ENCODE data around the gene TPCN1. TPM values are rescaled to one million over a fixed set of nuclear protein-coding genes. Genes with fewer than 3 reads are reported as not detected.
A peak's percentile ranks its signal among the peaks of the same experiment; 100 is the strongest.

The TPCN1 gene
- total RNA-seq, 1 experiment from 2014 or later, result 18.8 TPM

- POLR2A ChIA-PET (ENCODE audit: low non-redundant PET), result no interaction called here
- Histone ChIP-seq H3K9me3 (ENCODE audit: low read depth, low read length, poor library complexity, severe bottlenecking) (no peaks in the 10 kb centered on the region), H3K27ac (ENCODE audit: low read depth, low read length, poor library complexity, severe bottlenecking) (no peak overlapping the region), H3K4me3 (ENCODE audit: low read depth, low read length, poor library complexity, severe bottlenecking) (no peak overlapping the region), H3K36me3 (ENCODE audit: insufficient read depth, low read length, poor library complexity, severe bottlenecking) (no peaks in the 10 kb centered on the region), H3K4me1 (ENCODE audit: insufficient read depth, low read length, poor library complexity, severe bottlenecking) (no peaks in the 10 kb centered on the region), H3K27me3 (replicated peaks; ENCODE audit: insufficient read depth, low read depth, low read length, poor library complexity) (no peaks in the 10 kb centered on the region)
- CTCF ChIA-PET, result no interaction called here
- TF ChIP-seq EZH2 (IDR thresholded peaks at IDR 0.05; ENCODE audit: borderline replicate concordance, low read depth, low read length, poor library complexity, severe bottlenecking), result no peak
- TF ChIP-seq, protein P1, sequence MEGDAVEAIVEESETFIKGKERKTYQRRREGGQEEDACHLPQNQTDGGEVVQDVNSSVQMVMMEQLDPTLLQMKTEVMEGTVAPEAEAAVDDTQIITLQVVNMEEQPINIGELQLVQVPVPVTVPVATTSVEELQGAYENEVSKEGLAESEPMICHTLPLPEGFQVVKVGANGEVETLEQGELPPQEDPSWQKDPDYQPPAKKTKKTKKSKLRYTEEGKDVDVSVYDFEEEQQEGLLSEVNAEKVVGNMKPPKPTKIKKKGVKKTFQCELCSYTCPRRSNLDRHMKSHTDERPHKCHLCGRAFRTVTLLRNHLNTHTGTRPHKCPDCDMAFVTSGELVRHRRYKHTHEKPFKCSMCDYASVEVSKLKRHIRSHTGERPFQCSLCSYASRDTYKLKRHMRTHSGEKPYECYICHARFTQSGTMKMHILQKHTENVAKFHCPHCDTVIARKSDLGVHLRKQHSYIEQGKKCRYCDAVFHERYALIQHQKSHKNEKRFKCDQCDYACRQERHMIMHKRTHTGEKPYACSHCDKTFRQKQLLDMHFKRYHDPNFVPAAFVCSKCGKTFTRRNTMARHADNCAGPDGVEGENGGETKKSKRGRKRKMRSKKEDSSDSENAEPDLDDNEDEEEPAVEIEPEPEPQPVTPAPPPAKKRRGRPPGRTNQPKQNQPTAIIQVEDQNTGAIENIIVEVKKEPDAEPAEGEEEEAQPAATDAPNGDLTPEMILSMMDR (conservative IDR thresholded peaks at IDR 0.05; ENCODE audit: low read depth, low read length), result no peak
- BruUV-seq (replicated peaks), result no TSS peak
- intact Hi-C loops (cut with micrococcal nuclease; ENCODE audit: unreplicated experiment), result no loop called here
- DNase-seq (ENCODE audit: low spot score), result no peak
Measured at GRCh38 chr12:113298861-113299545, 77.7 kb downstream of the TPCN1 start.

DNA sequence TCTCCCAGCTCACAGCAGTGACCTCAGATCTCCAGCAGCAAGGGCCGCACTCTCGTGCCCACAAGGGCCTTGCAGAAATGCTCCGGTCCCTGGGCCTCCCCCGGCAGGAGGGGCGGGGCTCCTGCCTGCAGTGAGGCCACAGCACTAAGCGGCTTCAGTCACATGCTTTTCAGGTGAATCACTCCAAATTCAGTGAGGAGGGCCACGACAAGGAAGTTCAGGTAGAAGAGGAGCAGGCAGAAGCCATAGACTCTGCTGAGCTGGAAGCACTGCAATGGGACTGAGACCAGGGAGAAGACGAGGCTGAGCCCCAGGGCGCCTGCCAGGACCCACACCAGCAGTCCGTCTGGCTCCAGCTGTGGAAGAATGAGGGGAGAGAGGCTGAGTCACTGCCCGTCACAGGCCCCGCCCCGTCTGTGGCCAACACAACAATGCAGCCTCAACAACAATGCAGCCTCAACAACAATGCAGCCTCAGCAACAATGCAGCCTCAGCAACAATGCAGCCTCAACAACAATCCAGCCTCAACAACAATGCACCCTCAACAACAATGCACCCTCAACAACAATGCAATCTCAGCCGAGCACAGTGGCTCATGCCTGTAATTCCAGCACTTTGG lies 78.5 kb downstream of the TPCN1 start:
- no peak for TF ChIP-seq EZH2 (IDR thresholded peaks at IDR 0.05; ENCODE audit: borderline replicate concordance, low read depth, low read length, poor library complexity, severe bottlenecking)
- TF ChIP-seq, protein P1 (conservative IDR thresholded peaks at IDR 0.05; ENCODE audit: low read depth, low read length), result no peak
- intact Hi-C loops (cut with micrococcal nuclease; ENCODE audit: unreplicated experiment), result no loop called here
- BruUV-seq (replicated peaks), result no TSS peak
- Histone ChIP-seq H3K9me3 (ENCODE audit: low read depth, low read length, poor library complexity, severe bottlenecking) (no peaks in the 10 kb centered on the region), H3K27ac (ENCODE audit: low read depth, low read length, poor library complexity, severe bottlenecking) (no peak overlapping the region), H3K36me3 (ENCODE audit: insufficient read depth, low read length, poor library complexity, severe bottlenecking) (no peaks in the 10 kb centered on the region), H3K4me3 (ENCODE audit: low read depth, low read length, poor library complexity, severe bottlenecking) (no peak overlapping the region), H3K4me1 (ENCODE audit: insufficient read depth, low read length, poor library complexity, severe bottlenecking) (no peaks in the 10 kb centered on the region), H3K27me3 (replicated peaks; ENCODE audit: insufficient read depth, low read depth, low read length, poor library complexity) (no peaks in the 10 kb centered on the region)
- ChIA-PET CTCF (no interaction called here), POLR2A (ENCODE audit: low non-redundant PET) (no interaction called here)
- peak; percentile 32 for DNase-seq (ENCODE audit: low spot score)

DNA sequence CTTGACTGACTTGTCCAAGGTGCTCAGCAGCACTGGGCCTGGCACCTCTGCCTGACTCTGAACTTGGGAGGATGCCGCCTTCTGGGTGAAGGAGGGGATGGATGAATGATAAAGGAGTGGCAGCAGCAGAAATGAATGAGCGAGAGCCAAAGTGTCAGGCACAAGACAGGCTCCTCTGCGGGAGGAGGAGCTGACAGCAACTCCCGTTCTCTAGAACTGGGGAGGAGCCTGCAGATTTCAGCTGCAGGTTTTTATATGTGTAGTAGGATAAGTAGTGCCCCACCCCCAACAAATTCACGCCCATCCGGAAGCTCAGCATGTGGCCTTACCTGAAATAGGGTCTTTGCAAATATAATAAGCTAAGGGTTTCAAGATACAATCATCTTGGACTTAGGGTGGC lies 80.5 kb downstream of the TPCN1 start:
- intact Hi-C loops (cut with micrococcal nuclease; ENCODE audit: unreplicated experiment), result no loop called here
- Histone ChIP-seq H3K9me3 (ENCODE audit: low read depth, low read length, poor library complexity, severe bottlenecking) (no peaks in the 10 kb centered on the region), H3K4me3 (ENCODE audit: low read depth, low read length, poor library complexity, severe bottlenecking) (no peak overlapping the region), H3K27ac (ENCODE audit: low read depth, low read length, poor library complexity, severe bottlenecking) (no peak overlapping the region), H3K36me3 (ENCODE audit: insufficient read depth, low read length, poor library complexity, severe bottlenecking) (no peaks in the 10 kb centered on the region), H3K4me1 (ENCODE audit: insufficient read depth, low read length, poor library complexity, severe bottlenecking) (no peaks in the 10 kb centered on the region), H3K27me3 (replicated peaks; ENCODE audit: insufficient read depth, low read depth, low read length, poor library complexity) (no peaks in the 10 kb centered on the region)
- CTCF ChIA-PET, result no interaction called here
- TF ChIP-seq, protein P1 (conservative IDR thresholded peaks at IDR 0.05; ENCODE audit: low read depth, low read length), result no peak
- no peak for TF ChIP-seq EZH2 (IDR thresholded peaks at IDR 0.05; ENCODE audit: borderline replicate concordance, low read depth, low read length, poor library complexity, severe bottlenecking)
- no peak for DNase-seq (ENCODE audit: low spot score)
- no TSS peak for BruUV-seq (replicated peaks)
- POLR2A ChIA-PET (ENCODE audit: low non-redundant PET), result no interaction called here
